Stomach (tissue), 9 donors: ENCODE data around the gene KLK12. TPM values are rescaled to one million over a fixed set of nuclear protein-coding genes. Genes with fewer than 3 reads are reported as not detected.
A peak's percentile ranks its signal among the peaks of the same experiment; 100 is the strongest.

Source experiments
- DNase-seq, 2 donors: peaks; one replicate each; pipeline versions ENCODE4 v3.0.0 to v3.0.0-alpha.2; 2013 to 2019
- H3K27ac ChIP-seq, 5 donors: fragments of 200-600 bp in 4 of 5; sonication (generic) in 4 of 5; one replicate each; pipeline ENCODE4 v1.5.1; 2013 to 2019; ENCODE audit warnings: mild to moderate bottlenecking in 1 of 5, moderate library complexity in 1 of 5
- H3K27me3 ChIP-seq, 3 donors: fragments of 200-600 bp; sonication (generic); one replicate each; pipeline ENCODE4 v1.5.1; 2017 to 2019; ENCODE audit warnings: mixed run types in 1 of 3
- H3K36me3 ChIP-seq, 4 donors: fragments of 200-600 bp; sonication (generic); 1 replicate in 3 of 4; 2 replicates in 1 of 4; pipeline ENCODE4 v1.5.1; 2016 to 2019
- H3K4me1 ChIP-seq, 4 donors: fragments of 200-600 bp; sonication (generic); one replicate each; pipeline ENCODE4 v1.5.1; 2016 to 2019
- H3K4me3 ChIP-seq, 4 donors: fragments of 200-600 bp; sonication (generic) in 3 of 4; one replicate each; pipeline ENCODE4 v1.5.1; 2016 to 2019; ENCODE audit warnings: mild to moderate bottlenecking in 1 of 4
- H3K9me3 ChIP-seq, 4 donors: fragments of 200-600 bp; sonication (generic); one replicate each; pipeline ENCODE4 v1.5.1; 2016 to 2019
- EP300 ChIP-seq: sonication (generic); formaldehyde crosslinking; IDR thresholded peaks from one replicate; pipeline ENCODE4 v1.6.1; 2017; ENCODE audit warnings: antibody characterized with exemption
- POLR2A ChIP-seq, 4 donors: fragments of 450-650 bp; IDR thresholded peaks; one replicate each; pipeline ENCODE4 v1.6.1; 2016; ENCODE audit warnings: antibody characterized with exemption in 4 of 4, control low read depth in 2 of 4, mild to moderate bottlenecking in 1 of 4, moderate library complexity in 1 of 4
- POLR2AphosphoS5 ChIP-seq, 3 donors: sonication (generic); formaldehyde crosslinking; IDR thresholded peaks; one replicate each; pipeline ENCODE4 v1.6.1; 2016; ENCODE audit warnings: antibody characterized with exemption in 3 of 3
- WGBS, 5 donors: extraction: QIAGEN DNeasy Blood & Tissue Kit in 3 of 5; methylation state at CpG; one replicate each; pipeline versions ENCODE4 v1.1.5 to v1.1.7; 2013 to 2018; 5-methylcytosine and 5-hydroxymethylcytosine counted together
- intact Hi-C: fragments of 100-400 bp; cut with DNase I; formaldehyde crosslinking; loops from one replicate; pipeline ENCODE4 v1.15.1; 2023; ENCODE audit warnings: low total_unique reads
- polyA plus RNA-seq, 3 donors: library from polyadenylated mRNA; stranded (reverse); fragments of 200-250 nt; gene quantifications; one replicate each; pipeline ENCODE4 v1.2.3, GENCODE V29; 2013
- total RNA-seq, 5 donors: library from RNA; depleted of rRNA; stranded (reverse); fragments of >200 nt; gene quantifications; one replicate each; pipeline versions ENCODE4 v1.1.0 to v1.2.3, GENCODE V29; 2014 to 2016
- TF ChIP-seq, protein P1 (sequence below), 7 experiments: fragments of 450-650 bp in 4 of 7; fragments of 200-600 bp in 3 of 7; sonication (generic) in 3 of 7; IDR thresholded peaks; one replicate each; pipeline ENCODE4 v1.5.1; 2016 to 2019; ENCODE audit warnings: antibody characterized with exemption in 7 of 7, control low read depth in 2 of 7, mild to moderate bottlenecking in 1 of 7
- donor health status: healthy with polysubstance abuse.
- donor health status: Bipolar disorder and iron deficiency.
- donor health status: healthy.

Gene KLK12
- total and polyA plus RNA-seq, 8 donors = 2.0 to 26.5 TPM; not detected in 6

DNA sequence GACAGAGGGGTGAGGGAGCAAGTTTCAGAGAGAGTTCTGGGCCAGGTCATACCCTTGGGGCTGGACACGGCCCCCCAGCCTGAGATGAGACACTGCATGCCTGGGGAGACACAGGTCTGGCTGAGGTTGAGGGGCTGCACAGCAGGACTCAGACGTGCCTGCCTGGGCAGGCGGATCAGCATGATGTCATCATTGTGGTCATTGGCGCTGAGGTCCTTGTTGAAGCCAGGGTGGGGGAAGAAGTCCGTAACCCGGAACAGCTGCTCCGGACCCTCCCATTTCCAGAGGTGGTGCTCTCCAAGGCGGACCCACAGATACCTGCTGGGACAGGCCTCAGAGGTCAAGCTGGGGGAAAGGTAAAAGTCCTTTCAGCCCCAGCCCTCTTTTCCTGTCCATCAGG, 28.4 kb downstream of the KLK12 start:
- intact Hi-C loops = no loop called here
- no peak for TF ChIP-seq EP300
- TF ChIP-seq POLR2AphosphoS5 (IDR thresholded peaks at IDR 0.05) = no peak
- TF ChIP-seq, protein P1, sequence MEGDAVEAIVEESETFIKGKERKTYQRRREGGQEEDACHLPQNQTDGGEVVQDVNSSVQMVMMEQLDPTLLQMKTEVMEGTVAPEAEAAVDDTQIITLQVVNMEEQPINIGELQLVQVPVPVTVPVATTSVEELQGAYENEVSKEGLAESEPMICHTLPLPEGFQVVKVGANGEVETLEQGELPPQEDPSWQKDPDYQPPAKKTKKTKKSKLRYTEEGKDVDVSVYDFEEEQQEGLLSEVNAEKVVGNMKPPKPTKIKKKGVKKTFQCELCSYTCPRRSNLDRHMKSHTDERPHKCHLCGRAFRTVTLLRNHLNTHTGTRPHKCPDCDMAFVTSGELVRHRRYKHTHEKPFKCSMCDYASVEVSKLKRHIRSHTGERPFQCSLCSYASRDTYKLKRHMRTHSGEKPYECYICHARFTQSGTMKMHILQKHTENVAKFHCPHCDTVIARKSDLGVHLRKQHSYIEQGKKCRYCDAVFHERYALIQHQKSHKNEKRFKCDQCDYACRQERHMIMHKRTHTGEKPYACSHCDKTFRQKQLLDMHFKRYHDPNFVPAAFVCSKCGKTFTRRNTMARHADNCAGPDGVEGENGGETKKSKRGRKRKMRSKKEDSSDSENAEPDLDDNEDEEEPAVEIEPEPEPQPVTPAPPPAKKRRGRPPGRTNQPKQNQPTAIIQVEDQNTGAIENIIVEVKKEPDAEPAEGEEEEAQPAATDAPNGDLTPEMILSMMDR (IDR thresholded peaks at IDR 0.05) = no peak
- TF ChIP-seq POLR2A (IDR thresholded peaks at IDR 0.05) = no peak
- WGBS, 5 donors = 40 to 54% (median 45%) methylated on average over 8 of the region's 8 CpGs
- Histone ChIP-seq H3K27ac (no peak overlapping the region), H3K4me1 (peaks cover 0 to 9% (median 0%) of the 10 kb centered on the region in 4 donors), H3K36me3 (no peaks in the 10 kb centered on the region), H3K27me3 (peaks cover 3 to 75% (median 38%) of the 10 kb centered on the region in 3 donors), H3K9me3 (peaks cover 0 to 3% (median 0%) of the 10 kb centered on the region in 4 donors), H3K4me3 (no peak overlapping the region)
- DNase-seq = no peak

DNA sequence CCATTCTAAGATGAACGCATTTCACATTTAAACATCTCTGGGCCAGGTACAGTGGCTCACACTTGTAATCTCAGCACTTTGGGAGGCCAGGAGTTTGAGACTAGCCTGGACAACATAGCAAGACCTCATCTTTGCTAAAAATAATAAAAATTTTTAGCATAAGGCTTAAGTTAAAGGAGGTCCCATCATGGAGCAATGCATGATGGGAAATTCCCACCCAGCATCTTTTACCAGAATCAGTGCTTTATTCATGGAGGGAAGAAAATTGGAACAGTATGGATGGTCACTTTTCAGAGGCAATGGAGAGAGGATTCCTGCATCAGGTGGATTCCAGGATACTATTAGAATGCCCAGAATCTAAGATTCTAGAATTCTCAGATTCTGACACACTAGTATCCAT, 29.6 kb downstream of the KLK12 start:
- intact Hi-C loops = no loop called here
- WGBS, 5 donors = 68 to 97% (median 89%) methylated on average over 1 of the region's 1 CpG

DNA sequence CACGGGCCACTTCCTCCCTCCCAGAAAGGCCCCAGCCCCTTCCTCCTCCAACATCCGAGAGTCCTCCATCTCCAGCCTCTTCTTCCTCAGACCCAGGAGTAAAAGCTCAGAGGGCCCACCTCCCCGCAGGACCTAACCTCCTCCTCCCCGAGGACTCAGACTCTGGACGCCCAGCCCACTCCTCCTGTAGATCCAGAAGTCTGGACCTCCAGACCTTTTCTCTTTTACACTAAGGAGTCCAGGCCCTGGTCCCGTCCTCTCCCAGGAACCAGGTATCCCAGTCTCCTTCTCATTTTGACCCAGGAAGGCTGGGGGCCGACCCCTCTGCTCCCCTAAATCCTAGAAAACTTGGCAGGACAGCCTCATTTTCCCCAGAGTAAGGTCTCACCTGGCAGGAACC, 31.5 kb downstream of the KLK12 start:
- Histone ChIP-seq H3K27ac (no peak overlapping the region), H3K27me3 (peaks cover 3 to 75% (median 41%) of the 10 kb centered on the region in 3 donors)
- intact Hi-C loops = no loop called here

More for the DNA sequence above, 29.6 kb downstream of the KLK12 start:
- peaks cover 3 to 75% (median 45%) of the 10 kb centered on the region in 3 donors for H3K27me3 ChIP-seq
- H3K27ac ChIP-seq = no peak overlapping the region
- DNase-seq = no peak
- no peaks in the 10 kb centered on the region for H3K36me3 ChIP-seq
- TF ChIP-seq POLR2AphosphoS5 (IDR thresholded peaks at IDR 0.05) = no peak
- no peak for TF ChIP-seq EP300
- no peak for TF ChIP-seq POLR2A (IDR thresholded peaks at IDR 0.05)
- TF ChIP-seq, protein P1 (IDR thresholded peaks at IDR 0.05) = no peak
- peaks cover 0 to 9% (median 0%) of the 10 kb centered on the region in 4 donors for H3K4me1 ChIP-seq
- H3K4me3 ChIP-seq = no peak overlapping the region
- H3K9me3 ChIP-seq = peaks cover 0 to 3% (median 0%) of the 10 kb centered on the region in 4 donors

DNA sequence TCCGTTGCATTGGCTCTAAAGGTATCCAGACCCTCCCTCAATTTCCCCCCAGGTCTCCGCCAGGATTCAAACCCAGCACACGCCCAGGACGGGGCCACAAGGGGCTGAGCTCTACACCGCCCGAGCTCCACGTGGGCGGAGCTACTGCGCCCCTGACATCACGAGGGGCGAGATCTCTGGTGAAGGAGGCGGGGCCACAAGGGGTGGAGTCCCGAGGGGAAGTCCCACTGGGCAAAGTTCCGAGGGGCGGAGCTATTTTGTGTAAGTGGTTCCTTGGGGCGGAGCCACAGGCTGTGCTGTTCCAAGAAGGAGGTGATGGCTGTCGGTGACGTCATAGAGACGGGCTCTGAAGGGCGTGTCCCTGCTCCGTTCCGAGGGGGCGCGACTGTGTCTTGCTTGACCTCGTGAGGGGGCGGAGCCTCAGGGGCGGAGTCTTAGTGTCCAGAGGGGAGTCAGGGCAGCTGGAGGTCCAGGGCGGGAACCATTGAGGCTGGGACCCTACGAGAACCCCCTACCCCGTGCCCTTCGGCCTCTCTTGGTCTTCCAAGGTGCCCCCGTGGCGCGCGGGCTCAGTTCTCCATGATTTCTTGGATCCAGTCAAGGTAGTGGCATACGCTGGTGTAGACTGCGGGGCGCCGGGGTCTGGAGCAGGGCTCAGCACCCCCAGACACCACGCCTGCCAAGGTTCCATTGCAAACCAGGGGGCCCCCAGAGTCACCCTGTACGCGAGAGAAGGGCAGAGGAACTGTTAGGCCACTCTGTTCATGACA, 32.1 kb downstream of the KLK12 start:
- Histone ChIP-seq H3K27me3 (peaks cover 3 to 78% (median 41%) of the 10 kb centered on the region in 3 donors), H3K9me3 (peaks cover 0 to 3% (median 0%) of the 10 kb centered on the region in 4 donors), H3K36me3 (no peaks in the 10 kb centered on the region), H3K4me3 (no peak overlapping the region), H3K27ac (no peak overlapping the region), H3K4me1 (peaks cover 0 to 9% (median 0%) of the 10 kb centered on the region in 4 donors)
- no peak for TF ChIP-seq POLR2AphosphoS5 (IDR thresholded peaks at IDR 0.05)
- TF ChIP-seq, protein P1 (IDR thresholded peaks at IDR 0.05) = no peak
- no peak for TF ChIP-seq POLR2A (IDR thresholded peaks at IDR 0.05)
- TF ChIP-seq EP300 = no peak
- intact Hi-C loops = no loop called here
- DNase-seq = peak in 1 of 2 donors; percentile 41
- 21 to 70% (median 60%) methylated on average over 18 to 42 of the region's 42 CpGs for WGBS, 5 donors

More for the DNA sequence above, 31.5 kb downstream of the KLK12 start:
- Histone ChIP-seq H3K36me3 (no peaks in the 10 kb centered on the region), H3K9me3 (peaks cover 0 to 3% (median 0%) of the 10 kb centered on the region in 4 donors), H3K4me1 (peaks cover 0 to 9% (median 0%) of the 10 kb centered on the region in 4 donors), H3K4me3 (no peak overlapping the region)
- no peak for DNase-seq
- TF ChIP-seq, protein P1 (IDR thresholded peaks at IDR 0.05) = no peak
- TF ChIP-seq EP300 = no peak
- TF ChIP-seq POLR2A (IDR thresholded peaks at IDR 0.05) = no peak
- no peak for TF ChIP-seq POLR2AphosphoS5 (IDR thresholded peaks at IDR 0.05)
- 70 to 82% (median 79%) methylated on average over 7 of the region's 7 CpGs for WGBS, 5 donors
